Esophagus muscularis mucosa (tissue), 4 donors: ENCODE measurements around the gene NT5DC3. TPM values are rescaled to one million over a fixed set of nuclear protein-coding genes. Genes with fewer than 3 reads are reported as not detected.

ENCODE experiments used
- DNase-seq: peaks from one replicate; pipeline ENCODE4 v3.0.0-alpha.2; 2017; ENCODE audit errors: extremely low spot score
- H3K27ac ChIP-seq, 4 donors: fragments of 200-600 bp; sonication (generic); replicated peaks in 1 of 4; 1 replicate in 3 of 4; 2 replicates in 1 of 4; pipeline ENCODE4 v1.5.1; 2016 to 2019; ENCODE audit warnings: mild to moderate bottlenecking in 1 of 4
- H3K27me3 ChIP-seq, 4 donors: fragments of 200-600 bp; sonication (generic); one replicate each; pipeline versions ENCODE4 v1.5.1 to v1.6.0; 2016 to 2019
- H3K36me3 ChIP-seq, 4 donors: fragments of 200-600 bp; sonication (generic); one replicate each; pipeline ENCODE4 v1.5.1; 2016 to 2019
- H3K4me1 ChIP-seq, 4 donors: fragments of 200-600 bp; sonication (generic); one replicate each; pipeline ENCODE4 v1.5.1; 2016 to 2019
- H3K4me3 ChIP-seq, 4 donors: fragments of 200-600 bp; sonication (generic); 1 replicate in 2 of 4; 2 replicates in 2 of 4; pipeline ENCODE4 v1.5.1; 2016 to 2019; ENCODE audit warnings: mild to moderate bottlenecking in 4 of 4, moderate library complexity in 1 of 4
- H3K9me3 ChIP-seq, 4 donors: fragments of 200-600 bp; sonication (generic); 1 replicate in 3 of 4; 2 replicates in 1 of 4; pipeline ENCODE4 v1.5.1; 2016 to 2019
- CTCF ChIP-seq, 3 experiments: fragments of 200-600 bp in 2 of 3; fragments of 450-650 bp in 1 of 3; sonication (generic) in 2 of 3; IDR thresholded peaks; one replicate each; pipeline ENCODE4 v1.5.1; 2017 to 2019; ENCODE audit warnings: antibody characterized with exemption in 3 of 3, mild to moderate bottlenecking in 2 of 3, moderate library complexity in 1 of 3
- EP300 ChIP-seq: sonication (generic); formaldehyde crosslinking; IDR thresholded peaks from one replicate; pipeline ENCODE4 v1.6.1; 2017; ENCODE audit warnings: antibody characterized with exemption
- POLR2A ChIP-seq: fragments of 450-650 bp; IDR thresholded peaks from one replicate; pipeline ENCODE4 v1.6.1; 2017; ENCODE audit warnings: antibody characterized with exemption, moderate library complexity, mild to moderate bottlenecking, low read depth
- POLR2AphosphoS5 ChIP-seq, 2 donors: sonication (generic); formaldehyde crosslinking; IDR thresholded peaks; one replicate each; pipeline ENCODE4 v1.6.1; 2017; ENCODE audit warnings: antibody characterized with exemption in 2 of 2
- WGBS: methylation state at CpG from one replicate; pipeline ENCODE4 v1.1.5; 2018; 5-methylcytosine and 5-hydroxymethylcytosine counted together
- intact Hi-C: fragments of 100-400 bp; cut with DNase I; formaldehyde crosslinking; loops from one replicate; pipeline ENCODE4 v1.15.1; 2023
- total RNA-seq, 4 donors: library from RNA; depleted of rRNA; stranded (reverse); fragments of >200 nt; gene quantifications; one replicate each; pipeline versions ENCODE4 v1.1.0 to v1.2.1, GENCODE V29; 2016

Gene NT5DC3
- total RNA-seq, 4 donors from 2014 or later = 169 to 275 (median 195) TPM

GRCh38 chr12:103868215-103868614 lies 27.2 kb upstream of the NT5DC3 start:
- Histone ChIP-seq H3K27me3 (no peaks in the 10 kb centered on the region), H3K4me1 (peaks cover 0 to 62% (median 43%) of the 10 kb centered on the region in 4 donors), H3K4me3 (no peak overlapping the region), H3K36me3 (no peaks in the 10 kb centered on the region), H3K27ac (peak overlapping the region; percentile 85 to 97 (median 86)), H3K9me3 (no peaks in the 10 kb centered on the region)
- intact Hi-C loops = loop anchor here (5.0 kb wide), 1 partner anchor 66 kb away; no protein-coding TSS in a partner anchor
- no peak for DNase-seq
- TF ChIP-seq POLR2AphosphoS5 (IDR thresholded peaks at IDR 0.05) = peak in 1 of 2 donors; percentile 66
- no peak for TF ChIP-seq POLR2A

GRCh38 chr12:103865151-103865730 lies 24.2 kb upstream of the NT5DC3 start:
- 84% methylated on average over 2 of the region's 2 CpGs for WGBS
- no peaks in the 10 kb centered on the region for H3K9me3 ChIP-seq
- no peak overlapping the region for H3K4me3 ChIP-seq
- H3K4me1 ChIP-seq = peaks cover 0 to 82% (median 62%) of the 10 kb centered on the region in 4 donors
- H3K27me3 ChIP-seq = no peaks in the 10 kb centered on the region
- intact Hi-C loops = loop anchor here (5.0 kb wide), 1 partner anchor 63 kb away; no protein-coding TSS in a partner anchor
- no peak for TF ChIP-seq CTCF (IDR thresholded peaks at IDR 0.05)
- TF ChIP-seq EP300 = no peak
- TF ChIP-seq POLR2A = no peak
- TF ChIP-seq POLR2AphosphoS5 (IDR thresholded peaks at IDR 0.05) = no peak
- H3K36me3 ChIP-seq = no peaks in the 10 kb centered on the region
- peak overlapping the region; percentile 85 to 97 (median 86) for H3K27ac ChIP-seq
- DNase-seq = no peak

GRCh38 chr12:103864710-103865109 lies 23.7 kb upstream of the NT5DC3 start:
- peak overlapping the region in 3 of 4 donors; percentile 86 to 97 (median 86) for H3K27ac ChIP-seq
- no peak overlapping the region for H3K4me3 ChIP-seq
- 96% methylated on average over 6 of the region's 6 CpGs for WGBS
- peaks cover 2 to 82% (median 66%) of the 10 kb centered on the region in 4 donors for H3K4me1 ChIP-seq
- H3K36me3 ChIP-seq = no peaks in the 10 kb centered on the region
- H3K27me3 ChIP-seq = no peaks in the 10 kb centered on the region
- DNase-seq = no peak
- intact Hi-C loops = loop anchor here (5.0 kb wide), 1 partner anchor 62 kb away; no protein-coding TSS in a partner anchor
- no peaks in the 10 kb centered on the region for H3K9me3 ChIP-seq
- no peak for TF ChIP-seq EP300
- TF ChIP-seq POLR2AphosphoS5 (IDR thresholded peaks at IDR 0.05) = no peak
- TF ChIP-seq CTCF (IDR thresholded peaks at IDR 0.05) = no peak
- no peak for TF ChIP-seq POLR2A

GRCh38 chr12:103858953-103859601 lies 18.0 kb upstream of the NT5DC3 start:
- Histone ChIP-seq H3K27me3 (no peaks in the 10 kb centered on the region), H3K4me3 (no peak overlapping the region), H3K4me1 (peaks cover 5 to 97% (median 87%) of the 10 kb centered on the region in 4 donors), H3K36me3 (no peaks in the 10 kb centered on the region), H3K27ac (peak overlapping the region; percentile 92 to 97 (median 95)), H3K9me3 (no peaks in the 10 kb centered on the region)
- TF ChIP-seq EP300 = peak; percentile 97
- no peak for TF ChIP-seq POLR2A
- TF ChIP-seq POLR2AphosphoS5 (IDR thresholded peaks at IDR 0.05) = peak; percentile 94 to 98
- TF ChIP-seq CTCF (IDR thresholded peaks at IDR 0.05) = peak in 1 of 3 experiments; percentile 6
- WGBS = 40% methylated on average over 10 of the region's 10 CpGs
- intact Hi-C loops = no loop called here
- DNase-seq = peak; percentile 96

GRCh38 chr12:103858335-103858734 lies 17.3 kb upstream of the NT5DC3 start:
- H3K27me3 ChIP-seq = no peaks in the 10 kb centered on the region
- over 99% methylated on average over 8 of the region's 8 CpGs for WGBS
- DNase-seq = no peak
- intact Hi-C loops = no loop called here
- peaks cover 5 to 97% (median 82%) of the 10 kb centered on the region in 4 donors for H3K4me1 ChIP-seq
- H3K9me3 ChIP-seq = no peaks in the 10 kb centered on the region
- H3K4me3 ChIP-seq = no peak overlapping the region
- peak overlapping the region; percentile 92 to 97 (median 95) for H3K27ac ChIP-seq
- no peaks in the 10 kb centered on the region for H3K36me3 ChIP-seq
- TF ChIP-seq POLR2A (no peak), POLR2AphosphoS5 (IDR thresholded peaks at IDR 0.05) (no peak), CTCF (IDR thresholded peaks at IDR 0.05) (no peak), EP300 (no peak)
